ENCODE results near the gene CPAMD8. TPM values are rescaled to one million over a fixed set of nuclear protein-coding genes. Genes with fewer than 3 reads are reported as not detected.
"Not testable (repeated sequence)": the region's sequence is repeated elsewhere in the genome, so short reads cannot be mapped to it uniquely, and the experiment has no call there.

CPAMD8 gene
- total and polyA plus RNA-seq, 9 donors, result 2.4 to 13.0 (median 7.9) TPM

- no peak overlapping the region for H3K4me3 ChIP-seq
Measured at GRCh38 chr19:17025361-17025760, 1.2 kb downstream of the CPAMD8 start.

GRCh38 chr19:17024941-17025340 lies 1.7 kb downstream of the CPAMD8 start:
- H3K27me3 ChIP-seq; H3K36me3 ChIP-seq; intact Hi-C loops (cut with DNase I); H3K4me3 ChIP-seq; H3K27ac ChIP-seq; H3K9me3 ChIP-seq; DNase-seq; H3K4me1 ChIP-seq (ENCODE audit: insufficient read depth): not testable (repeated sequence)
- 86 to 94% (median 90%) methylated on average over 8 of the region's 8 CpGs for whole genome bisulfite sequencing, 3 donors

More at GRCh38 chr19:17025361-17025760, 1.2 kb downstream of the CPAMD8 start:
- Histone ChIP-seq H3K27me3 (no peaks in the 10 kb centered on the region), H3K9me3 (peaks cover 0 to 4% of the 10 kb centered on the region in 2 donors), H3K36me3 (no peaks in the 10 kb centered on the region), H3K27ac (no peak overlapping the region), H3K4me1 (ENCODE audit: insufficient read depth) (no peaks in the 10 kb centered on the region)
- intact Hi-C loops (cut with DNase I), result no loop called here
- WGBS, 3 donors, result 73 to 90% (median 75%) methylated on average over 6 of the region's 6 CpGs
- TF ChIP-seq EP300 (IDR thresholded peaks at IDR 0.05) (no peak), POLR2A (IDR thresholded peaks at IDR 0.05) (no peak), CTCF (IDR thresholded peaks at IDR 0.05) (no peak)
- no peak for DNase-seq

GRCh38 chr19:17023805-17024204 lies 2.8 kb downstream of the CPAMD8 start:
- peaks cover 0 to 4% of the 10 kb centered on the region in 2 donors for H3K9me3 ChIP-seq
- H3K36me3 ChIP-seq, result no peaks in the 10 kb centered on the region
- no peak for TF ChIP-seq POLR2A (IDR thresholded peaks at IDR 0.05)
- H3K27ac ChIP-seq, result no peak overlapping the region
- H3K4me3 ChIP-seq, result no peak overlapping the region
- intact Hi-C loops (cut with DNase I), result no loop called here
- H3K4me1 ChIP-seq (ENCODE audit: insufficient read depth), result no peaks in the 10 kb centered on the region
- WGBS, 3 donors, result 76 to 94% (median 94%) methylated on average over 3 of the region's 3 CpGs
- no peaks in the 10 kb centered on the region for H3K27me3 ChIP-seq
- DNase-seq, result no peak

GRCh38 chr19:17022738-17023137 lies 3.9 kb downstream of the CPAMD8 start:
- intact Hi-C loops (cut with DNase I), result no loop called here
- Histone ChIP-seq H3K27me3 (no peaks in the 10 kb centered on the region), H3K27ac (no peak overlapping the region), H3K4me1 (ENCODE audit: insufficient read depth) (no peaks in the 10 kb centered on the region), H3K4me3 (no peak overlapping the region), H3K36me3 (no peaks in the 10 kb centered on the region), H3K9me3 (peaks cover 0 to 4% of the 10 kb centered on the region in 2 donors)
- DNase-seq, result no peak
- WGBS, 3 donors, result 83 to 89% (median 88%) methylated on average over 7 of the region's 7 CpGs
- TF ChIP-seq CTCF (IDR thresholded peaks at IDR 0.05) (no peak), EP300 (IDR thresholded peaks at IDR 0.05) (no peak)

GRCh38 chr19:17021793-17022590 lies 4.6 kb downstream of the CPAMD8 start:
- H3K4me1 ChIP-seq (ENCODE audit: insufficient read depth), result no peaks in the 10 kb centered on the region
- H3K9me3 ChIP-seq, result peaks cover 0 to 4% of the 10 kb centered on the region in 2 donors
- no peaks in the 10 kb centered on the region for H3K27me3 ChIP-seq
- H3K4me3 ChIP-seq, result no peak overlapping the region
- DNase-seq, result no peak
- no peak for TF ChIP-seq POLR2A (IDR thresholded peaks at IDR 0.05)
- TF ChIP-seq EP300 (IDR thresholded peaks at IDR 0.05), result no peak
- no peak for TF ChIP-seq CTCF (IDR thresholded peaks at IDR 0.05)
- no peaks in the 10 kb centered on the region for H3K36me3 ChIP-seq
- H3K27ac ChIP-seq, result no peak overlapping the region
- 90 to 95% (median 94%) methylated on average over 12 of the region's 12 CpGs for WGBS, 3 donors
- intact Hi-C loops (cut with DNase I), result no loop called here

Data from ovary (tissue), 9 donors.